GM12878 (cell line): Measurements from ENCODE around the gene ACAP1. TPM values are rescaled to one million over a fixed set of nuclear protein-coding genes. Genes with fewer than 3 reads are reported as not detected.

Experiments
- BHLHE40 ChIP-seq, 2 experiments: fragments of 450-650 bp in 1 of 2; IDR thresholded peaks; 2 replicates each; pipeline ENCODE4 v1.6.1; 2011 to 2017; ENCODE audit warnings: low read depth in 2 of 2, borderline replicate concordance in 1 of 2, improper control_type of control experiment in 1 of 2, low read length in 1 of 2, mild to moderate bottlenecking in 1 of 2
- ETV6 ChIP-seq, 2 experiments: fragments of 450-650 bp in 1 of 2; IDR thresholded peaks in 1 of 2; conservative IDR thresholded peaks in 1 of 2; 2 replicates each; pipeline ENCODE4 v1.6.1; 2014; ENCODE audit warnings: antibody characterized with exemption in 1 of 2, borderline replicate concordance in 1 of 2, low read depth in 1 of 2, mild to moderate bottlenecking in 1 of 2, moderate library complexity in 1 of 2
- MAX ChIP-seq: IDR thresholded peaks from 2 replicates; pipeline ENCODE4 v1.6.1; 2012; ENCODE audit warnings: low read depth, low read length, improper control_type of control experiment
- RAD21 ChIP-seq: IDR thresholded peaks from 2 replicates; pipeline ENCODE4 v1.6.1; 2011; ENCODE audit warnings: mild to moderate bottlenecking, low read depth, low read length, moderate library complexity; ENCODE audit not compliant: insufficient read depth
- RUNX3 ChIP-seq: IDR thresholded peaks from 2 replicates; pipeline ENCODE4 v1.6.1; 2012; ENCODE audit warnings: low read length, inconsistent platforms
- SIX5 ChIP-seq: IDR thresholded peaks from 2 replicates; pipeline ENCODE4 v1.6.1; 2011; ENCODE audit warnings: mild to moderate bottlenecking, low read depth, low read length, moderate library complexity; ENCODE audit not compliant: severe bottlenecking
- polyA plus RNA-seq, 11 experiments: library from polyadenylated mRNA; depleted of rRNA in 4 of 11; unstranded in 6 of 11; stranded (reverse) in 5 of 11; fragments of >200 nt; fragmentation: Nextera tagmentation in 4 of 11; fragmentation: Illumina TruSeq in 1 of 11; extraction: Ambion mirVana in 4 of 11; extraction: Trizol in 1 of 11; gene quantifications; 1 replicate in 1 of 11; 2 replicates in 10 of 11; pipeline versions ENCODE4 v1.2.1 to v1.2.3, GENCODE V29; 2011 to 2016; ENCODE audit warnings: inconsistent platforms in 2 of 11, missing spikeins in 2 of 11, low read depth in 1 of 11
- total RNA-seq, 4 experiments: library from RNA; depleted of rRNA in 3 of 4; stranded (reverse); fragments of >200 nt in 3 of 4; fragmentation: Illumina TruSeq in 1 of 4; extraction: Trizol in 1 of 4; gene quantifications; 2 replicates each; pipeline versions ENCODE4 v1.2.1 to v1.2.3, GENCODE V29; 2013 to 2021
- TF ChIP-seq, protein P1 (sequence below): fragments of 450-650 bp; formaldehyde crosslinking; IDR thresholded peaks from 2 replicates; pipeline ENCODE4 v1.4.0; 2020; ENCODE audit warnings: mild to moderate bottlenecking, moderate library complexity
- TF ChIP-seq, protein P2 (sequence below): fragments of 450-650 bp; IDR thresholded peaks from 2 replicates; pipeline ENCODE4 v1.6.1; 2014; ENCODE audit warnings: mild to moderate bottlenecking

Gene ACAP1
- total and polyA plus RNA-seq, 10 of the 15 experiments (the other 5 are each of a cell fraction or from before 2014, with no cell fraction given) = 5.7 to 245 (median 118) TPM

- TF ChIP-seq MAX (no peak), RUNX3 (no peak), ETV6 (conservative IDR thresholded peaks at IDR 0.05 in 1 of 2, IDR thresholded peaks at IDR 0.05 in 1 of 2; ENCODE audit: borderline replicate concordance in 1 of 2, low read depth in 1 of 2) (no peak), RAD21 (no peak), SIX5 (no peak), BHLHE40 (IDR thresholded peaks at IDR 0.05; ENCODE audit: borderline replicate concordance in 1 of 2, low read depth in 2 of 2, low read length in 1 of 2) (no peak)
- TF ChIP-seq, protein P1, sequence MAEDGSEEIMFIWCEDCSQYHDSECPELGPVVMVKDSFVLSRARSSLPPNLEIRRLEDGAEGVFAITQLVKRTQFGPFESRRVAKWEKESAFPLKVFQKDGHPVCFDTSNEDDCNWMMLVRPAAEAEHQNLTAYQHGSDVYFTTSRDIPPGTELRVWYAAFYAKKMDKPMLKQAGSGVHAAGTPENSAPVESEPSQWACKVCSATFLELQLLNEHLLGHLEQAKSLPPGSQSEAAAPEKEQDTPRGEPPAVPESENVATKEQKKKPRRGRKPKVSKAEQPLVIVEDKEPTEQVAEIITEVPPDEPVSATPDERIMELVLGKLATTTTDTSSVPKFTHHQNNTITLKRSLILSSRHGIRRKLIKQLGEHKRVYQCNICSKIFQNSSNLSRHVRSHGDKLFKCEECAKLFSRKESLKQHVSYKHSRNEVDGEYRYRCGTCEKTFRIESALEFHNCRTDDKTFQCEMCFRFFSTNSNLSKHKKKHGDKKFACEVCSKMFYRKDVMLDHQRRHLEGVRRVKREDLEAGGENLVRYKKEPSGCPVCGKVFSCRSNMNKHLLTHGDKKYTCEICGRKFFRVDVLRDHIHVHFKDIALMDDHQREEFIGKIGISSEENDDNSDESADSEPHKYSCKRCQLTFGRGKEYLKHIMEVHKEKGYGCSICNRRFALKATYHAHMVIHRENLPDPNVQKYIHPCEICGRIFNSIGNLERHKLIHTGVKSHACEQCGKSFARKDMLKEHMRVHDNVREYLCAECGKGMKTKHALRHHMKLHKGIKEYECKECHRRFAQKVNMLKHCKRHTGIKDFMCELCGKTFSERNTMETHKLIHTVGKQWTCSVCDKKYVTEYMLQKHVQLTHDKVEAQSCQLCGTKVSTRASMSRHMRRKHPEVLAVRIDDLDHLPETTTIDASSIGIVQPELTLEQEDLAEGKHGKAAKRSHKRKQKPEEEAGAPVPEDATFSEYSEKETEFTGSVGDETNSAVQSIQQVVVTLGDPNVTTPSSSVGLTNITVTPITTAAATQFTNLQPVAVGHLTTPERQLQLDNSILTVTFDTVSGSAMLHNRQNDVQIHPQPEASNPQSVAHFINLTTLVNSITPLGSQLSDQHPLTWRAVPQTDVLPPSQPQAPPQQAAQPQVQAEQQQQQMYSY (CRISPR knock-in tag) = no peak
- TF ChIP-seq, protein P2, sequence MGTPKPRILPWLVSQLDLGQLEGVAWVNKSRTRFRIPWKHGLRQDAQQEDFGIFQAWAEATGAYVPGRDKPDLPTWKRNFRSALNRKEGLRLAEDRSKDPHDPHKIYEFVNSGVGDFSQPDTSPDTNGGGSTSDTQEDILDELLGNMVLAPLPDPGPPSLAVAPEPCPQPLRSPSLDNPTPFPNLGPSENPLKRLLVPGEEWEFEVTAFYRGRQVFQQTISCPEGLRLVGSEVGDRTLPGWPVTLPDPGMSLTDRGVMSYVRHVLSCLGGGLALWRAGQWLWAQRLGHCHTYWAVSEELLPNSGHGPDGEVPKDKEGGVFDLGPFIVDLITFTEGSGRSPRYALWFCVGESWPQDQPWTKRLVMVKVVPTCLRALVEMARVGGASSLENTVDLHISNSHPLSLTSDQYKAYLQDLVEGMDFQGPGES = no peak
- TF ChIP-seq, all 136 proteins: peak for 0
Observed at GRCh38 chr17:7293159-7293558, 43.2 kb upstream of the ACAP1 start (continued).
